ENCODE measurements around the gene RAB14.
A peak's percentile ranks its signal among the peaks of the same experiment; 100 is the strongest.

RAB14 gene

GRCh38 chr9:121150188-121150587 lies 51.5 kb downstream of the RAB14 start:
- H3K36me3 ChIP-seq (ENCODE audit: control insufficient read depth in 2 of 2, insufficient read depth in 1 of 2, low read length in 2 of 2): peaks cover 3 to 56% of the 10 kb centered on the region in 2 experiments; a peak in 2 of 3 replicates
- no peaks in the 10 kb centered on the region for H3K9me3 ChIP-seq (ENCODE audit: control insufficient read depth, insufficient read depth, low read depth, low read length)
- ChIA-PET CTCF (no interaction called here), POLR2A (no interaction called here)
- no peak overlapping the region for H3K27ac ChIP-seq (ENCODE audit: extremely low read depth, low read depth, low read length)
- H3K4me1 ChIP-seq (ENCODE audit: control insufficient read depth, insufficient read depth, low read length): no peaks in the 10 kb centered on the region
- TF ChIP-seq ZBTB10 (tag by site-specific recombination; IDR thresholded peaks at IDR 0.05): no peak
- peak; percentile 78 for TF ChIP-seq ZIC2 (tag by site-specific recombination; IDR thresholded peaks at IDR 0.05)
- no peak for TF ChIP-seq ZNF560 (tag by site-specific recombination; IDR thresholded peaks at IDR 0.05; ENCODE audit: borderline replicate concordance)
- TF ChIP-seq ZNF112 (tag by site-specific recombination; IDR thresholded peaks at IDR 0.05): no peak
- no peak overlapping the region for H3K4me3 ChIP-seq (ENCODE audit: low read depth, low read length)

- no peak overlapping the region for H3K27ac ChIP-seq (ENCODE audit: extremely low read depth, low read depth, low read length)
- H3K9me3 ChIP-seq (ENCODE audit: control insufficient read depth, insufficient read depth, low read depth, low read length): no peaks in the 10 kb centered on the region
- peaks cover 10 to 82% of the 10 kb centered on the region in 2 experiments; a peak in 2 of 3 replicates for H3K36me3 ChIP-seq (ENCODE audit: control insufficient read depth in 2 of 2, insufficient read depth in 1 of 2, low read length in 2 of 2)
- ChIA-PET CTCF (interaction anchor here (1.0 to 1.6 kb wide), 3 partner anchors 23 to 85 kb away, joined by 3 to 4 read pairs (median 3); no protein-coding TSS in a partner anchor), POLR2A (no interaction called here)
- no peak overlapping the region for H3K4me3 ChIP-seq (ENCODE audit: low read depth, low read length)
- TF ChIP-seq ZNF624 (tag by site-specific recombination; IDR thresholded peaks at IDR 0.05) (no peak), ZSCAN23 (tag by site-specific recombination; IDR thresholded peaks at IDR 0.05) (no peak), ZNF24 (tag by site-specific recombination; IDR thresholded peaks at IDR 0.05) (no peak), ZNF335 (tag by site-specific recombination; conservative IDR thresholded peaks at IDR 0.05) (no peak)
- no peaks in the 10 kb centered on the region for H3K4me1 ChIP-seq (ENCODE audit: control insufficient read depth, insufficient read depth, low read length)
These were observed 57.2 kb downstream of the RAB14 start for GRCh38 chr9:121144482-121144881.

- H3K4me1 ChIP-seq (ENCODE audit: control insufficient read depth, insufficient read depth, low read length): peaks cover 4% of the 10 kb centered on the region; the same call in 1 of the 2 replicates
- no peak overlapping the region for H3K4me3 ChIP-seq (ENCODE audit: low read depth, low read length)
- peaks cover 10 to 79% of the 10 kb centered on the region in 2 experiments; a peak in 2 of 3 replicates for H3K36me3 ChIP-seq (ENCODE audit: control insufficient read depth in 2 of 2, insufficient read depth in 1 of 2, low read length in 2 of 2)
- no peak overlapping the region for H3K27ac ChIP-seq (ENCODE audit: extremely low read depth, low read depth, low read length)
- no peaks in the 10 kb centered on the region for H3K9me3 ChIP-seq (ENCODE audit: control insufficient read depth, insufficient read depth, low read depth, low read length)
- ChIA-PET CTCF (interaction anchor here (1.2 to 1.6 kb wide), 2 partner anchors 22 to 25 kb away, joined by 3 to 4 read pairs; no protein-coding TSS in a partner anchor), POLR2A (no interaction called here)
- TF ChIP-seq ZNF148 (tag by site-specific recombination; IDR thresholded peaks at IDR 0.05; ENCODE audit: borderline replicate concordance): no peak
- TF ChIP-seq ZNF114 (tag by site-specific recombination; IDR thresholded peaks at IDR 0.05): no peak
- TF ChIP-seq ZNF324 (tag by site-specific recombination; IDR thresholded peaks at IDR 0.05): no peak
- TF ChIP-seq FEZF1 (tag by site-specific recombination; IDR thresholded peaks at IDR 0.05): no peak
- TF ChIP-seq ZNF660 (tag by site-specific recombination; IDR thresholded peaks at IDR 0.05): no peak
- no peak for TF ChIP-seq SCRT2 (tag by site-specific recombination; IDR thresholded peaks at IDR 0.05)
- no peak for TF ChIP-seq TRIM28 (IDR thresholded peaks at IDR 0.05; ENCODE audit: borderline replicate concordance, low read length)
- TF ChIP-seq KLF8 (tag by site-specific recombination; IDR thresholded peaks at IDR 0.05): no peak
- TF ChIP-seq ZBTB48 (tag by site-specific recombination; IDR thresholded peaks at IDR 0.05): no peak
- TF ChIP-seq ZFP3 (tag by site-specific recombination; IDR thresholded peaks at IDR 0.05; ENCODE audit: low read depth): no peak
- no peak for TF ChIP-seq ZNF449 (tag by site-specific recombination; IDR thresholded peaks at IDR 0.05)
- TF ChIP-seq ZBTB17 (tag by site-specific recombination; IDR thresholded peaks at IDR 0.05): no peak
- no peak for TF ChIP-seq KLF17 (tag by site-specific recombination; IDR thresholded peaks at IDR 0.05)
- no peak for TF ChIP-seq KLF10 (tag by site-specific recombination; IDR thresholded peaks at IDR 0.05)
- no peak for TF ChIP-seq ZNF664 (tag by site-specific recombination; IDR thresholded peaks at IDR 0.05)
- TF ChIP-seq ZNF529 (tag by site-specific recombination; IDR thresholded peaks at IDR 0.05; ENCODE audit: insufficient replicate concordance): no peak
- no peak for TF ChIP-seq ZNF555 (tag by site-specific recombination; conservative IDR thresholded peaks at IDR 0.05)
- no peak for TF ChIP-seq ZNF169 (tag by site-specific recombination; IDR thresholded peaks at IDR 0.05)
These were observed 57.9 kb downstream of the RAB14 start for GRCh38 chr9:121143771-121144170.

Measured in HEK293 (cell line).